Urinary bladder (tissue), 4 donors: ENCODE measurements around the gene HSPA4. TPM values are rescaled to one million over a fixed set of nuclear protein-coding genes. Genes with fewer than 3 reads are reported as not detected.
A peak's percentile ranks its signal among the peaks of the same experiment; 100 is the strongest.
"Not testable (repeated sequence)": the region's sequence is repeated elsewhere in the genome, so short reads cannot be mapped to it uniquely, and the experiment has no call there.

Experiments
- DNase-seq: peaks from one replicate; pipeline ENCODE4 v3.0.0-alpha.2; 2015; ENCODE audit errors: extremely low spot score
- H3K27ac ChIP-seq: one replicate; pipeline ENCODE4 v1.5.1; 2013; ENCODE audit warnings: low read depth, mild to moderate bottlenecking, moderate library complexity
- H3K36me3 ChIP-seq: one replicate; pipeline ENCODE4 v1.6.1; 2013; ENCODE audit warnings: mild to moderate bottlenecking, moderate library complexity; ENCODE audit not compliant: insufficient read depth
- H3K4me1 ChIP-seq: one replicate; pipeline ENCODE4 v1.6.1; 2013; ENCODE audit warnings: mild to moderate bottlenecking, moderate library complexity; ENCODE audit not compliant: insufficient read depth
- H3K4me3 ChIP-seq: one replicate; pipeline ENCODE4 v1.5.1; 2013; ENCODE audit warnings: low read depth, low read length
- WGBS: extraction: QIAGEN DNeasy Blood & Tissue Kit; methylation state at CpG from one replicate; pipeline ENCODE4 v1.1.7; 2013; 5-methylcytosine and 5-hydroxymethylcytosine counted together
- polyA plus RNA-seq: library from polyadenylated mRNA; stranded (reverse); fragments of 200-250 nt; gene quantifications from one replicate; pipeline ENCODE4 v1.2.3, GENCODE V29; 2013
- total RNA-seq: library from RNA; depleted of rRNA; stranded (reverse); fragments of >200 nt; gene quantifications from one replicate; pipeline ENCODE4 v1.2.3, GENCODE V29; 2014
- donor health status: healthy with polysubstance abuse.
- donor health status: healthy.

Gene HSPA4
- total and polyA plus RNA-seq, 2 donors = 32.4 to 79.2 TPM

- no peak for DNase-seq
- WGBS = 63% methylated on average over 2 of the region's 2 CpGs
- Histone ChIP-seq H3K27ac (no peak overlapping the region), H3K36me3 (no peaks in the 10 kb centered on the region), H3K4me1 (no peaks in the 10 kb centered on the region), H3K4me3 (no peak overlapping the region)
Observed at GRCh38 chr5:133035224-133035623, 16.6 kb upstream of the HSPA4 start.

DNA sequence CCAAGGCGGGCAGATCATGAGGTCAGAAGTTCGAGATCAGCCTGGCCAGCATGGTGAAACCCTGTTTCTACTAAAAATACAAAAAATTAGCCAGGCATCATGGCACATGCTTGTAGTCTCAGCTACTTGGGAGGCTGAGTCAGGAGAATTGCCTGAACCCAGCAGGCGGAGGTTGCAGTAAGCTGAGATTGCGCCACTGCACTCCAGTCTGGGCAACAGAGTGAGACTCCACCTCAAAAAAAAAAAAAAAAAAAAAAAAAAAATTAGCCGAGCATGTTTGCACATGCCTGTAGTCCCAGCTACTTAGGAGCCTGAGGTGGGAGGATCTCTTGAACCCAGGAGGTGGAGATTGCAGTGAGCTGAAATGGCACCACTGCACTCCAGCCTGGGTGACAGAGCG lies 15.1 kb upstream of the HSPA4 start:
- H3K27ac ChIP-seq, DNase-seq, H3K4me1 ChIP-seq, H3K36me3 ChIP-seq, H3K4me3 ChIP-seq: not testable (repeated sequence)
- WGBS = 88% methylated on average over 6 of the region's 6 CpGs

DNA sequence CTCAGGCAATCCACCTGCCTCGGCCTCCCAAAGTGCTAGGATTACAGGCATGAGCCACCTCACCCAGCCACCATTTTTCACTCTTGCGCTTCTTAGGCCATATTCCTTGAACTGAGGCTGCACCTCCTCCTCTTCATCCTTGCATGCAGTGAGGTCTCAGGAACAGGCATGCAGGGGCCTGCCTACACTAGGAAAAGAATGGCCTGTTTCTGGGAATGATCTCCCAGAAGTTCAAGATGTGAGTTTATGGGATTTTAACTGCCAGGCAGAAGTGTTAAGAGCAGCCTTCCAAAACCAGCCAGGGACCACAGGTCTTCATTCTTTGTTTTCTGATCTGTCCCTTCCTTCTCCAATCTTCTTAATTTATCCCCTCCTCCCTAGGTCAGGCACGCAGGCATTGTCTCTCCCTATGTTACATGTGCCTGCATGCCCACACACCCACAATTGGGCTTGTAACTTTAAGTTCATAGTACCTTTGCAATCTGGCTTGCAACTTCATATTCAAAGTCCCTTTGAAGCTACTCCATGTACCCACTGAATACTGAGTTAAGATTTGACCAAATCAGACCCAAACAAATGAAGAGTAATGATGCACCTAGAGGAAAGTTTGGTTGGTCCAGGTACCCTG lies 10.5 kb upstream of the HSPA4 start:
- H3K27ac ChIP-seq = no peak overlapping the region
- 81% methylated on average over 3 of the region's 3 CpGs for WGBS
- no peak overlapping the region for H3K4me3 ChIP-seq
- DNase-seq = no peak
- no peaks in the 10 kb centered on the region for H3K36me3 ChIP-seq
- H3K4me1 ChIP-seq = no peaks in the 10 kb centered on the region

DNA sequence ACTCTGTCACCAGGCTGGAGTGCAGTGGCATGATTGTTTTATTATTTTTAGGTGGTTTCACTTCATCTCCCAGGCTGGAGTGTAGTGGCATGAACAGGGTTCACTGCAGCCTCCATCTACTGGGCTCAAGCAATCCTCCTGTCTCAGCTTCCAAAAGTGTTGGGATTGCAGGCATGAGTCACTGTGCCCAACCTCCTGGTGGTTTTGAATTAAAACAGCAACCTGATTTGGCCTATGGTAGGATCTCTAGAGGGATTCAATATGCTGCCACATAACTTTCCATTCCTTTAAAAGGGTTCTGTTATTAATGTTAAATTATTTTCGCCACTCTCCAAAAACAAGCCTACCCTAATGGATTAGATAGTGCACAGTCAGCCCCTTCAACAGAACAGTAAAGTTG lies 9.9 kb upstream of the HSPA4 start:
- 85% methylated on average over 1 of the region's 1 CpG for WGBS
- H3K36me3 ChIP-seq = no peaks in the 10 kb centered on the region
- DNase-seq = no peak
- H3K4me3 ChIP-seq = no peak overlapping the region
- no peak overlapping the region for H3K27ac ChIP-seq
- H3K4me1 ChIP-seq = no peaks in the 10 kb centered on the region

DNA sequence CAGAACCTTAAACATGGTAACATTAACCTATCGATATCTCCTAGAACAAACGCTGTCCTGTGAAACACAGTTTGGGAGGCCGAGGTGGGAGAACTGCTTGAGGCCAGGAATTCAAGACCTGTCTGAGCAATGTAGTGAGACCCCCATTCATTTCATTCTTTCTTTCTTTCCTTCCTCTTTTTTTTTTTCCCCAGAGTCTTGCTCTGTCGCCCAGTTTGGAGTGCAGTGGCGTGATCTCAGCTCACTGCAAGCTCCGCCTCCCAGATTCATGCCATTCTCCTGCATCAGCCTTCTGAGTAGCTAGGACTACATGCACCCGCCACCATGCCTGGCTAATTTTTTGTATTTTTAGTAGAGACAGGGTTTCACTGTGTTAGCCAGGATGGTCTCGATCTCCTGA lies 5.3 kb upstream of the HSPA4 start:
- WGBS = 86% methylated on average over 8 of the region's 8 CpGs
- not testable (repeated sequence) for H3K27ac ChIP-seq, H3K4me1 ChIP-seq, H3K4me3 ChIP-seq, DNase-seq, H3K36me3 ChIP-seq

- Histone ChIP-seq H3K27ac (no peak overlapping the region), H3K4me3 (no peak overlapping the region), H3K36me3 (no peaks in the 10 kb centered on the region), H3K4me1 (peaks cover 2% of the 10 kb centered on the region)
- 95% methylated on average over 19 of the region's 19 CpGs for WGBS
- no peak for DNase-seq
Observed at GRCh38 chr5:133047404-133047803, 4.4 kb upstream of the HSPA4 start.

DNA sequence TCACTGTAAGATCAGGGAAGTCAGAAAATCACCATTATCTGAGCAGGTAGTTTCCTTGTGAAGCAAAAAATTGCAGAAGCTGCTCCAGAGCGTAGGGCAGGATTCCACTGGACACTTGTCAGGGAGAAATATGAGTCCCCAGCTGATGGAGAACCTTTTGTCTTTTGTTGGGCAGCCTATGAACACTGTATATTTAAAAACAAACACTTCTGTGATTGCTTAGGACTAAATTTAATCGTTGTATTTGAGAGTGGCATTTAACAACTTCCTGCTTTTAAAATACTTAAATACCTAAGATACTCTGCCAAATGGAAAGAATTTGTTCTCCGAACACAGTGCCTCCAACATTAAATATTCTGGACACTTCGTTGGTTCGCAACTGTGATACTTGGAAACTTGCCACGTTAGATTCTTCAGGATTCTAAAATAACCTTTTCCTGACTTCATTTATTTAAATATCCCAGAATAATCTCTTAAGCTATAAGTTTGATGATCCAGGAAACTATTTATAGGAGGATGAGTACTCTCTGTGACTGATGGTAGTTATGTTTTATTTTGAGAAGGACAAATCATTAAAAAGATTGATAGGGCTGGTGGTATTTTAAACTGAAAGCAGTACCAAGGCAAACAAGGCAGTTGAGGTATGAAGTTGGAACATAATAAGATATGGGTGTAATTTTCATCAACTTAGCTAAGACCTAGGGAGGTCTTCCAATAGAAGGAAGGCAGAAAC lies 2.7 kb upstream of the HSPA4 start:
- Histone ChIP-seq H3K4me3 (no peak overlapping the region), H3K27ac (no peak overlapping the region), H3K4me1 (peaks cover 8% of the 10 kb centered on the region), H3K36me3 (no peaks in the 10 kb centered on the region)
- 19% methylated on average over 6 of the region's 6 CpGs for WGBS
- DNase-seq = no peak

DNA sequence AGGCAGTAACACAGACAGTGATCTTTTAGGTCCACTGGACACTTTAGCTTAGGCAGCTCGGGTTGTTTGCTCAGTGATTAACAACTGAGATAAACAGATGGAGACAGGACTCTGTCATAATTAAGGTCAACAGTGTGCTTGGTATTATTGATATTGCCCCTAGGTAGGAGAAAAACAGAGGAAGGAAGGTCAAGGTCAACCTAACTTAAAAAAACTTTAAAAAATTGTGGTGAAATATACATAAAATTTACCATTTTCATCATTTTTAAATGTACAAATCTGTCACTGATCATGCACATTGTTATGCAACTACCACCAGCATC lies 2.1 kb upstream of the HSPA4 start:
- H3K4me3 ChIP-seq = no peak overlapping the region
- peaks cover 8% of the 10 kb centered on the region for H3K4me1 ChIP-seq
- DNase-seq = no peak
- 21% methylated on average over 1 of the region's 1 CpG for WGBS
- no peak overlapping the region for H3K27ac ChIP-seq
- no peaks in the 10 kb centered on the region for H3K36me3 ChIP-seq

GRCh38 chr5:133050521-133050920 lies 1.3 kb upstream of the HSPA4 start:
- Histone ChIP-seq H3K36me3 (no peaks in the 10 kb centered on the region), H3K27ac (no peak overlapping the region), H3K4me1 (peaks cover 8% of the 10 kb centered on the region), H3K4me3 (no peak overlapping the region)
- 37% methylated on average over 4 of the region's 4 CpGs for WGBS
- no peak for DNase-seq

DNA sequence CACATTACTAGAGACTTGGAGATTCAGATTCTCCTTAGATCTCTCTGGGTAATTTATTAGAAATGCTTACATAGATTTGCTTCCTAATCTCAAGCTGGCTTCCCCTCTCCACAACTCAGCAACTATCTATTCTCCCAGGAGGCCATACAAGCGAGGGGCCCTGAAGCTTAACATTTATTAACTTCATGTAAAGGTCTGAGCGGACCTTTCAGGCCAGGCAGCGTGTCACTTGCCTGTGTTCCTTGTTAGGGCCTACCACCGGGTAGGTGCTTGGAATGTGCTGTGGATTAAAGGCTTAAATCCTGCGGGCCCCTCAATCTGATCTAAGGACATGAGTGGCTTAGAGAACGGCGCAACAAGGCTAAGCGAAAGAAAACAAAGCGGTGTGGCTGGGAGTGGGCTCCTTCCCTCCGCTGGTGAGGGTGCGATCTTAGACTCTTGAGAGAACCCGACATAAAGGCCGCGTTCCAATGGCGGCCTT lies 712 bp upstream of the HSPA4 start:
- Histone ChIP-seq H3K4me3 (peak overlapping the region; percentile 65), H3K27ac (peak overlapping the region; percentile 94)
- DNase-seq = no peak

GRCh38 chr5:133052317-133053175 lies 733 bp downstream of the HSPA4 start:
- no peak for DNase-seq

More for the DNA sequence above, 712 bp upstream of the HSPA4 start:
- Histone ChIP-seq H3K36me3 (no peaks in the 10 kb centered on the region), H3K4me1 (peaks cover 8% of the 10 kb centered on the region)
- 2% methylated on average over 15 of the region's 15 CpGs for WGBS

GRCh38 chr5:133053448-133053847 lies 1.6 kb downstream of the HSPA4 start:
- H3K27ac ChIP-seq = no peak overlapping the region
- H3K36me3 ChIP-seq = no peaks in the 10 kb centered on the region
- no peak for DNase-seq
- 95% methylated on average over 15 of the region's 15 CpGs for WGBS
- peaks cover 8% of the 10 kb centered on the region for H3K4me1 ChIP-seq
- peak overlapping the region; percentile 21 for H3K4me3 ChIP-seq

More at GRCh38 chr5:133052317-133053175, 733 bp downstream of the HSPA4 start:
- H3K4me1 ChIP-seq = peaks cover 8% of the 10 kb centered on the region
- peak overlapping the region; percentile 94 for H3K27ac ChIP-seq
- H3K36me3 ChIP-seq = no peaks in the 10 kb centered on the region
- under 1% methylated on average over 59 of the region's 59 CpGs for WGBS
- peak overlapping the region; percentile 65 for H3K4me3 ChIP-seq

DNA sequence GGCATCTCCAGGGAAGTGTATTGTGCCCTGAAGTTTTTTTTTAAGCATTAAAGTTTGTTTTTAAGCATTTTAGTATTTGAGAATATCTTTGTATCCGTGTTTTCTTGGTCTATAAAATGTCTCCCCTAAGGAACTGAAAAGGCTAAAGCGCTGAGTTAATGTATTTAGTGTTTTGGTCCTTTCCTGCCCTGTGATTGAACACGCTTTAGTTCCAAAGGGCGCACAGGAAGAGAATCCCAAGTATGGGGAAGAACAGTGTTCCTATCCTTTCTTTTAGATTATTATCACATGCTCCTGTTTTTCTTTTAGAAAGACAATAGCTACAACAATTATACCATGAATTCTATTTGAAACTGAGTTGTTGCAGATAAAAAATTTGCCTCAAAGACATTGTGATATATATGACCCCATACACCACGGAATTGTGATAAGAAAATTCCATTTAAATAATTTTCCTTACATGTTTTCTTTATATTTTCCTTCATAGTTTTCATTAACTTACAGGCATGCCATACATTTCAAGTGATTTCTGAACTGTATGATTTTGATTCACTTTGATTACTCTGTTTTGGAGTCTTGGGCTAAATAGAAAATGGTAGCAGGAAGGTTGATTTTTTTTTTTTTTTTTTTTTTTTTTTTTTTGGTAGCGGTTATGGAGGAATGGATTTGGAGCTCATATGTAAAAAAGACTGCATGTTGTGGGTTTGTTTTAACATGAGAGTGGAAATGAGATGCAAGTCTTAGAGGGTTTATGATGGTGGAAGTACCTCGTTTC lies 3.1 kb downstream of the HSPA4 start:
- 93% methylated on average over 7 of the region's 7 CpGs for WGBS
- no peak overlapping the region for H3K27ac ChIP-seq
- peaks cover 8% of the 10 kb centered on the region for H3K4me1 ChIP-seq
- H3K36me3 ChIP-seq = no peaks in the 10 kb centered on the region
- no peak overlapping the region for H3K4me3 ChIP-seq
- DNase-seq = no peak
